GM18909 (cell line): Measurements from ENCODE around the gene RPS6KB2.
"Not testable (repeated sequence)": the region's sequence is repeated elsewhere in the genome, so short reads cannot be mapped to it uniquely, and the experiment has no call there.

Experiments used
- ATAC-seq: cut with Tn5 transposase; IDR thresholded peaks from one replicate; pipeline ENCODE4 v1.9.1; 2021; ENCODE audit warnings: mild to moderate bottlenecking; ENCODE audit not compliant: unreplicated experiment, poor library complexity

Gene RPS6KB2

DNA sequence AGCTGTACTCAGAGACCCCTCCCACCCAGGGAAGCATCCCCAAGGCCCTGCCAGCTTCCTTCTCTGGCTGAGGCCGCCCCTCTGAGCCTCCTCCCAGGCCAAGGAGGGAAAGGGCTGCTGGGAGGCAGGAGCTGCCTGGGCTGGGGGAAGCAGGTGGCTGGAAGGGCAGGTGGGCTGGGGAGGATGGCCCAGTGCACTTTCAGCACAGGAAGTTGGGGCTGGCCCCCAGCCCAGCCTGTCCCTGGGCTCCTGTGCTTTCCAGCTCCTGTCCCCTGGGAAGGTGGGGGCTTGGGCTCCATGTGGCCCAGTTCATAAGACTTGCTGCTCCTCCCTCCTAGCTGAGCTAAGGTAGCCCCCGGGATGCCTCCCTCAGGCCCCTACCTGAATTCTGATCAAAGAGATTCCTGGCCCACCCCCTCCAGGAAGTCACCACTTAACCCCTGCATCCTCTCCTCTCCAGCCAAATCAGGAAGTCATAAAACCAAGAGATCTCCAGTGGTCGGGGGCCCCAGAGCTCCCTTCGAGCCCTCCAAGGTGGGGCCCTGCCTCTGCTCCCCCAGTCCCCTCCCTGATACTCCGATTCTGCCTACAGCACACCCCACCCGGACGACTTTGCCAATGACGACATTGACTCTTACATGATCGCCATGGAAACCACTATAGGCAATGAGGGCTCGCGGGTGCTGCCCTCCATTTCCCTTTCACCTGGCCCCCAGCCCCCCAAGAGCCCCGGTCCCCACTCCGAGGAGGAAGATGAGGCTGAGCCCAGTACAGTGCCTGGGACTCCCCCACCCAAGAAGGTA is 31.5 kb upstream of the RPS6KB2 start:
- no peak for ATAC-seq

- no peak for ATAC-seq
These were observed 30.8 kb upstream of the RPS6KB2 start for GRCh38 chr11:67397536-67397935.

GRCh38 chr11:67397986-67398660 is 30.2 kb upstream of the RPS6KB2 start:
- no peak for ATAC-seq

DNA sequence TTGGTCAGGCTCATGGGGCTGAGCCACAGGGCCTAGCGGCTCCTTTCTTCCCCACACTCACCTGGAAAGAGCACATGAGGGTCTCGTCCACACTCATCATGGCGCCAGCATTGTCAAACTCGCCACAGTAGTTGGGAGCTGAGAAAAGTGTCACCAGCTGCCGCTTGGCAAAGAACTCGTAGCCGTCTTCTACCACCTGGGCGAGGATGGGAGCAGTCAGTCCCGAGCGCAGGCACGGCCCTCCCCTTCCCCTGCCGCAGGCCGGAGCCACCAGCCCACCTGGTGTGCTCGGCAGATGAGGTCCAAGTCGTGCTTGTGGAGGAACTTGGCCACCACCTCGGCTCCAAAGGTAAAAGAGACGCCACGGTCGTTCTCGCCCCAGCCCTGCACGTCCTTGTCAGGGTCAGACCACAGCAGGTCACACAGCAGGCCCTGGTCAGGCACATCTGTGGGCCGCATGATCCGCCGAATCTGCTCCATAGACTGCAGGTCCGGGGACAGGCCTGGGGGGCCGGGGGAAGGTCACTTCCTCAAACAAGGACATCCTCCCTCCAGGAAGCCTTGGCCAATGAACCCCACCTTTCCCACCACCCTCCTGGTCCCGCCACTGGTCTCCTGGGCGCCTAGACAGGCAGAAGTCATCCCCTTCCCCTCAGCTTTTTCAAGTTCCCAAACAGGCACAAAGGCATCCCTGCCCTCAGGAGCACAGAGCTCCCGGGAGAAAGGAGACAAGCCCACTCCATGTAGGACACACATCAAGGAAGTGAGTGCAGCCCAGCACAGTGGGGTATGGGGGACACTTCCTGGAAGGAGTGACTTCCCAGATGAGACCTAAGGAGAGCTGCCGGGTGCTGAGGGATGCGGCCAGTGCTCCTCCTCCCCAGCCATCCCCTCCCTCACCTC is 29.4 kb upstream of the RPS6KB2 start:
- no peak for ATAC-seq

DNA sequence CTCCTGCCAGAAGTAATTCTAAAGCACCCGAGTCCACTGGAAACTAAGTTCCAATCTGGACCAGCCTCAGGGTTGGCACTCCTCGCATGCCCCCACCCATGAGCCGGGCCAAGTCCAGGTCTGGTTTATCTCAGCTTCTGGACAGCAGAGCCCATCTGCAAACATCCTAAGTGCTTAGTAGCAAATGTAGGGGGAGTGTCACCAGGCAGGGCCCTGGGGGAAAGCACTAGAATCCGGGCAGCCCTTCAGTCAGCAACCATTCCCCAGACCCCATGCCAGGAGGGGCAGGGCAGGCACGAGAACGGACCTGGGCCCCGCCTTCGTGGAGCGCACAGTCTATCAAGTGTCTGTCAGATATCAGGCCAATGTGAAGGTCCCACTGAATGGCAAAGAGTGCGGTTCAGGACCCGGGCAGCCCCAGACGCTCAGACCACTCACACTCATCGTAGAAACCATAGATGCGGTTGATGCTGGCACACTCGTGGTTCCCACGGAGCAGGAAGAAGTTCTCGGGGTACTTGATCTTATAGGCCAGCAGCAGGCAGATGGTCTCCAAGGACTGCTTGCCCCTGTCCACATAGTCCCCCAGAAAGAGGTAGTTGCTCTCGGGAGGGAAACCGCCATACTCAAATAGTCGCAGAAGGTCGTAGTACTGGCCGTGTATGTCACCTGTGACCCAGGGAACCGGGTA is 27.9 kb upstream of the RPS6KB2 start:
- no peak for ATAC-seq

DNA sequence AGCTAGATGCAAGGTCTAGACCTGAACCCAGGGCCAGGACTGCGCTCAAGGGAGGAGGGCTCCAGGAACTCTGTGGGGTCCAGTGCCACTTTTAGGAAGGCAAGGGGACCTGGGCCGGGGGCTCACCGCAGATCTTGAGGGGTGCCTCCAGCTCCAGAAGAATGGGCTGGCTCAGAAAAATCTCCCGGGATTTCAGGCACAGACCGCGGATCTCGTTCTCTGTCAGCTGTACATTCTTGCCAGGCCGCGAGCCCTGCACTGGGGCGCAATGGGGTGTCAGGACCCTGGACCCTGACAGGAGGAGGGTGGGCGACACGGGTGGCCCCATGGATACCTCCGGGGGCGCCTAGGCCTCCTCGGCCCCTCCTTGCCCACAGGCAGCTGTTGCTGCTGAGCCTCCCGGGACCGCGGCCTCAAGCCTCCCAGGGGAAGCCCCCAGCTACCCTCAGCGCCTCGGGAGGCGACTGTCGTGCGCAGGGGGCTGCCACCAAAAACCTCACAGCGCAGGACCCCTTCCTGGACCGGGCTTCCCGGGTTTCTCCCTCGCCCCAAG is 27.3 kb upstream of the RPS6KB2 start:
- ATAC-seq, result no peak

DNA sequence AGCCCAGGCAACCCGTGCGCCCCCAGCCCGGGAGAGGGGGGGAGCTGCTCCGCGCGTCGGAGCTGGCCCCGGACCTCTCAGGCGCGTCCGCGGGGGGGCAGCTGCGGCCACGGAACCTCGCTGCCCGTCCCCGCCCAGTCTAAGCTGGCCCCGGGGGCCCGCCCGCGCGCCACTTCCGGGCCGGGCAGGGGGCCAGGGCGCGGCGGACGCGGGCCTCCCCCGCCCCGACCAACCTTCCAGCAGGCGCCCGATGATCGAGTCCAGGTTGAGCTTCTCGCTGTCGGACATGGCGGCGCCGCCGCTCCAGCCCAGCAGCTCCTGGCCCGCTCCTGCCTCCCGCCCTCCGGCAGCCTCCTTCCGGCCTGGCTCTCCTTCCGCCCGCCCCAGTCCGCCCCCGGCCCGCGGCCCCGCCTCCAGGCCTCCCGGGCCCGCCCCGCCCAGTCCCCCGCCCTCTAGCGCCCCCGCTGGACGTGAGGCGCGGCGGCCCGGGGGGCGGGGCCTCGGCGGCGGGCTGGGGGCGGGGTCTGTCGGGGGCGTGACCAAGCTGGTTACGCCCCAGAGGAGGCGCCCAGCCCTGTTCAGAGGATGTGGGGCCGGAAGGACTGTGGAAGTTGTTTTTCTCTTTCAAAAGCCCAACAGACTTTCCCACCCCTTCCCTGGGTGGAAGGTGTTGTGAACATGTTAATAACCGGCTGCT is 26.7 kb upstream of the RPS6KB2 start, which contains the start of gene PPP1CA:
PPP1CA (minus strand) TSS at position 364 of the 697 bp plus-strand sequence; CDS start at position 288, 76 bp downstream.
- peak; percentile 63 for ATAC-seq

DNA sequence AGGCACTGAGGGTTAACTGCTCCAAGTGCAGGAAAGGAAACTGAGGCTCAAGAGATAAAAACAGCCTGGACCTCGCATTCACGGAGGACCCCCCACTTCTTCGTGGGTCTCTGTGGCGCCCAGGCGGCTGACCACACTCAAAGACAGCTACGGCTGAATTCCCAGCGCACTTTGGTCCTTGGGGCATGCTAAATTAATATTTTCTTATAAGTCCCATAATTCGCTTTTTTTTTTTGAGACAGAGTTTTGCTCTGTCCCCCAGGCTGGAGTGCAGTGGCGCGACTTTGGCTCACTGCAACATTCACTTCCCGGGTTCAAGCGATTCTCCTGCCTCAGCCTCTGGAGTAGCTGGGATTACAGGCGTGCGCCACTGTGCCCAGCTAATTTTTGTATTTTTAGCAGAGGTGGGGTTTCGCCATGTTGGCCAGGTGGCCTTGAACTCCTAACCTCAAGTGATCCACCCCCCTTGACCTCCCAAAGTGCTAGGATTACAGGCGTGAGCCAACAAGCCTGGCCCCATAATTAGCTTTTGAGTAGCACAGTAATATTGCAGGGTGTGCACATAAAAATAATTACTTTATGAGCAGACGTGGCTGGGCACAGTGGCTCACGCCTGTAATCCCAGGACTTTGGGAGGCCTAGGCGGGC is 26.0 kb upstream of the RPS6KB2 start:
- ATAC-seq, result peak; percentile 5

DNA sequence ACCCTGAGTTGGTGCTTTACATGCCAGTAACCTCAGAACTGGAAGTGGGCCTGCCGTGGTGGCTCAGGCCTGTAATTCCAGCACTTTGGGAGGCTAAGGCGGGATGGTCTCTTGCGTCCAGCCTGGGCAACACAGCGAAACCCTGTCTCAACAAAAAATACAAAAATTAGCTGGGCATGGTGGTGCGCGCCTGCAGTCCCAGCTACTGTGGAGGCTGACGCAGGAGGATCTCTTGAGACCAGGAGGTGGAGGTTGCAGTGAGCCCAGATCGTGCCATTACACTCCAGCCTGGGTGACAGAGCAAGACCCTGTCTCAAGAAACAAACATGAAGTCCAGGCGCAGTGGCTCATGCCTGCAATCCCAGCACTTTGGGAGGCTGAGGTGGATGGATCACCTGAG is 25.2 kb upstream of the RPS6KB2 start:
- ATAC-seq, result not testable (repeated sequence)

GRCh38 chr11:67404515-67405195 is 23.6 kb upstream of the RPS6KB2 start:
- ATAC-seq, result no peak

- no peak for ATAC-seq
These were observed 23.1 kb upstream of the RPS6KB2 start for GRCh38 chr11:67405196-67405567.

GRCh38 chr11:67405688-67406339 is 22.5 kb upstream of the RPS6KB2 start:
- ATAC-seq, result no peak

GRCh38 chr11:67406420-67406968 is 21.8 kb upstream of the RPS6KB2 start:
- ATAC-seq, result no peak

GRCh38 chr11:67406969-67407687 is 21.2 kb upstream of the RPS6KB2 start:
- no peak for ATAC-seq

DNA sequence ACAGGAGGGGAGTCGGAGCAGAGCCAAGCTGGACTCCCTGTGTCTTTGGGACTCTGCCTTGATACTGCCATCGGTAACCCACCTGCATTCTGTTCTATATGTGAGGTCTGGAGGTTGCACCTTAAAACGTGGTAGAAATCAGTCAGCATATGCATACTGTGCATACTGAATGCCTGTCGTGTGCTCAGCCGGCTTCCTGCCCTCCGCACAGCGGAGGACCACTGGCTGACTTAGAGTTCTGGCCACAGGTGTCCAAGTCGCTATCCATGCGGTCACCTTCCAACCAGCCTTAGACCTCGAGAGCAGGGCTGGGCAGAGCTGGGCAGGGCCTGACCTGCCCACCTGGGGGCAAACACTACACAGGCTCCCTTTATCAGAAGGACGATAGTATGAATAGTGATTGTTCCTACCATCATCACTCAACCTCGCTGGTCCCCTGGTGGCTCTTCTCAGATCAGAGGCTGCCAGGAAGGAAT is 20.6 kb upstream of the RPS6KB2 start:
- no peak for ATAC-seq

GRCh38 chr11:67408437-67409200 is 19.7 kb upstream of the RPS6KB2 start:
- ATAC-seq, result no peak
